Right renal cortex interstitium (tissue), 3 donors: ENCODE measurements around the gene SPNS3. TPM values are rescaled to one million over a fixed set of nuclear protein-coding genes. Genes with fewer than 3 reads are reported as not detected.

Experiments
- DNase-seq, 3 donors: peaks; one replicate each; pipeline ENCODE4 v3.0.0-alpha.2; 2013; ENCODE audit warnings: low read depth in 3 of 3, low spot score in 2 of 3
- polyA plus RNA-seq, 3 donors: library from polyadenylated mRNA; unstranded; fragments of 120-200 nt; gene quantifications; one replicate each; pipeline ENCODE4 v1.2.1, GENCODE V29; 2013; ENCODE audit not compliant: insufficient read length in 3 of 3

The SPNS3 gene
- polyA plus RNA-seq, 3 donors: 1.5 to 2.4 (median 1.9) TPM

GRCh38 chr17:4426499-4427208, 7.1 kb upstream of the SPNS3 start:
- DNase-seq: no peak

DNA sequence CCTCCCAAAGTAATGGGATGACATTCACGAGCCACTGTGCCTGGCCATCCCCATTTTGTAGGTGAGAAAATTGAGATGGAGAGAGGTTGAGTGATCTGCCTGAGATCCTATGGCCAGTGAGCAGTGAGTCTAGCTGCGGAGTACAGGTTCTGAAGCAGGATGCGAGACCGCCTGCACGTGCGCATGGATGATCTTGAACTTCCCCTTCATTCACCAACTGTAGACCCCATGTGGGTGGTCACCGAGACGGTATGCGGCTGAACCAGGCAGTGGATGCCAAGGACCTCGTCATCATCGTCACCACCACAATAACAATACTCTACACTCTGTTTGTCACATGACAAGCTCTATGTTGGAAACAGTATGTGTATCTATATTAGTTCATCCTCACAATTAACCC, 6.2 kb upstream of the SPNS3 start:
- no peak for DNase-seq

DNA sequence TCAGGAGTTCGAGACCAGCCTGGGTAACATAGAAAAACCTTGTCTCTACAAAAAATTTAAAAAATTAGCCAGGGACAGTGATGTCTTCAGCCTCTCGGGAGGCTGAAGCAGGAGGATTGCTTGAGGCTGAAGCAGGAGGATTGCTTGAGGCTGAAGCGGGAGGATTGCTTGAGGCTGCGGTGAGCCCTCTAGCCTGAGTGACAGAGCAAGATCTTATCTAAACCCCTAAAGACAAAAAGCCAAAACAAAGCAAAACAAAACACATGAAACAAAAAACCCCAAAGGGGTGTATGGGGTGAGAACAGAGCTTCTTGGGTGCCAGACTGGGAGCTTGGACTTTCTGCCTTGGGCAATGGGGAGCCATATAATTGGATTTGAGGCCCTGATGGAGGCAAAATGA, 2.6 kb downstream of the SPNS3 start:
- DNase-seq: no peak

DNA sequence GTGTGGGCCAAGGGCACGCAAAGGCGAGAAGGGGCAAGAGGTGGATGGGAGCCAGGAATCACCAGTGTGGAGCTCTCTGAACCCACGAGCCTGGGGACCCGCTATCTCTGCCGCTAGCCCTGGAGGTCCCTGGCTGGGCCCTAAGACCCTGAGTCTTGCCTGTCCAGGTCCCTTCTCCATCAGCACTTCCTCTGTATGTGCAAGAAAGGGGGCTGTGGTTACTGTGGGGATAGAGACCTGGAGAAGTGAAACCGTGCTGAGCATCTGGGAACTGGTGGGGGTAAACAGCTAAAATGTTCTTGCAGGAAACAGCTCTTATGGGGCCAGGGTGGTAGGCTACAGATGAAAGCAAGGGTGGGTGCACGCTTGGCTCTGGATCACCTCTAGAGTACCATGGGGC, 3.1 kb downstream of the SPNS3 start:
- no peak for DNase-seq

DNA sequence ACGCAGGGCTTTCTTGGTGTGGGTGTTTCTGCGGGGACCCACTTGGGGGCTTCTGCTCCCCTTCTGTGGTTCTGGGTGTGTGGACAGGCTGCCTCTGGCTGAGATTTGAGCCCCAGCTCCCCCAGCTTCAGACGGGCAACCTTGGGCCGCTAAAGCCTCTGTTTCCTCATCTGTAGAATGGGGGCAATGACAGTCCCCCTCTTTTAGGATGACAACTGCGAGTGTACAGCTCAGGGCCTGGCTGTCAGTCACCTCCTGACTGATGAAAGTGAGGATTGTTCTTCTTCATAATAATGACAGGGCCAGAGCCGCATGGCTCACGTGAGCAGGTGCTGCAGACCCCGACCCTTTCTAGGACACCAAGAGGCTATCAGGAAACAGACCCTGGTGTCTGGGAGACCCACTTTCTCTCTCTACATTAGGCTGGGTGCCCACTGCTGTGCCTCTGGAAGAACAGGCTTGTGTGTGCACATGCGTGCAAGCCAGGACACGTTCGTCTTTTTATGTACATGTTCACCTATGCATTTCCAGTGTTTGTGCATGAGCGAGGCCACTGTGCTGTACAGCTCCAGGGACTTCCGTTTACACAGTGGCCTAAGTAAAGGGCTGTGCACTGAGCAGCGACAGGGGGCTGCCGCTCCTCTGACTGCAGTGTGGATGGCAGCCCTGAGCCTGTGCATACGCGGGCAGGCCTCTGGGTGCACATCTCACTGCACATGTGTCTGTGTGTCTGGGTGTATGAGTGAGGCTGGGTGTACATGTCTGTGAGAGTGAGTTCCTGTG, 4.6 kb downstream of the SPNS3 start:
- no peak for DNase-seq

DNA sequence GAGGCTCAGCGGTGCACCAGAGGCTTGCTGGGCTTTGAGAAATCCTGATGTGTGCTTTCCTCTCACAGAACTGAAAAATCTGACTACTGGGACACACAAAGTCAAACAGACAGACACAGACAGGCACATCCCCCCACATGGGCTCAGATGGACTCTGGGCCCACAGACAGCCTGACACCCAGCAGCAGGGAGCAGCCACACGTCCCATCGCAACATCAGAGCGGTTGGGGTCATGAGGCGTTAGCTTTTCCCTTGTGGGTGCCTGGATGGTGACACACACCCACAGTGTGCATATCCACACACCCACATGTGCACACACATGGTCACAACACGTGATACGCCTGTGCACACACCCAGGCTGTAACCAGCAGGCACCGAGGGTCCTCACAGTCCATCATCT, 6.3 kb downstream of the SPNS3 start:
- no peak for DNase-seq

DNA sequence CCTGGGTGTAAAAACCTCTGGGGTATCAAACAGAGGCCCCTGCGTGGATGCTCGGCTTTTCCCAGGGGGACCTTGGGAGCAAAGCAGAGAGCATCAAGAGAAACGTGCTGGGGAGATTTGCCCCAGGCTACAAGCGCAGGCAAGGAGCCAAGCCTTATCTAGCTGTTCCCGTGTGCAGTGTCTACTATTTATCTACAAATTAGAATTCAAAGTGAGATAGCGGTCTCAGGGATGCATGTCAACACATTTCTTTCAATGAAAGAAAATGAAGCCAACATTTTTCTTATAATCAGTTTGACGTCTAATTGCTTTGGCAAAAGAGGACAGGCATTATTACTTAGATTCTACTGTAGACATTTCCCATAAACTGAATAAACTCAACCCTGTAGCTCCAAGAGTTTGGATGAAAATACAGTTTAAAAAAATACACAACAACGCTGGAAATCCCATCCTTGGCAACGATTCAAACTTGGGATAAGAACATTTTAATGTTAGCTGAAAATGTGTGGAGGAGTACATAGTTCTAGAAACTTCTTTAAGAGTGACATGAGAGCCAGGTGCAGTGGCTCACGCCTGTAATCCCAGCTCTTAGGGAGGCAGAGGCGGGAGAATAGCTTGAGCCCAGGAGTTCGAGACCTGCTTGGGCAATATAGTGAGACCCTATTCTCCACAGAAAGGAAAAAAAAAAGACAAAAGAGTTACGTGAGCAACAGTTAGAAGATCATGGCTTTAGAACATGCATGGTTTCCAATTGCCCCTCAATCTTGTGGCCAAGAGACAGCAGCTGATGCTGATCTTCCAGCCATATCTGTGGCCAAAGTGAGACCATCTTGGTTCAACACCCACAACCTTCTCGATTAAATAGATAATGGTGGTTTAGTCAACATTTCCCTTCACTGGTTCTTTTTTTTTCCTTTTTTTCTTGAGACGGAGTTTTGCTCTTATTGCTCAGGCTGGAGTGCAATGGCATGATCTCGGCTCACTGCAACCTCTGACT, 7.2 kb downstream of the SPNS3 start:
- DNase-seq: peak in 2 of 3 donors; percentile 13 to 20

DNA sequence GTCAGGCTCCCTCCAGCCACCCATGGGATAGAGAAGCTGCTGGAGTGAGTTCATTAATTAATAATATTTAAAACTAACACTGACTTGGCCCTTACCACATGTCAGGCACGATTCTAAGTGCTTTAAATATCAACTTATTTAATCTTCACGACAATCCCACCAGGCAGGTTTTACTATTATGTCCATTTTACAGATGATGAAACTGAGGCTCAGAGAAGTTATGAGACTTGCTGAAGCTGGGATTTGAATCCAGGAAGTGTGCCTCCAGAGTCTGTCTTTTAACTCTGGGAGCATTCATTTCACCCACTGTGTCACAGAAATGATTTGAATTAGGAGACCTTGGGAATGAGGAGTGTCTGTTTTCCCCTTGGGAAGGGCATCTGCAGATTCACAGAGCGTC, 8.8 kb downstream of the SPNS3 start:
- no peak for DNase-seq

GRCh38 chr17:4443476-4443875, 9.7 kb downstream of the SPNS3 start:
- no peak for DNase-seq

- DNase-seq: no peak
These were observed 11.2 kb downstream of the SPNS3 start for GRCh38 chr17:4444782-4445473.

- no peak for DNase-seq
These were observed 12.0 kb downstream of the SPNS3 start for GRCh38 chr17:4445731-4446130.

GRCh38 chr17:4446326-4447071, 12.8 kb downstream of the SPNS3 start:
- DNase-seq: no peak

- no peak for DNase-seq
These were observed 14.6 kb downstream of the SPNS3 start for GRCh38 chr17:4448197-4448980.

GRCh38 chr17:4449736-4450135, 16.0 kb downstream of the SPNS3 start:
- DNase-seq: no peak

- DNase-seq: no peak
These were observed 17.1 kb downstream of the SPNS3 start for GRCh38 chr17:4450710-4451316.

DNA sequence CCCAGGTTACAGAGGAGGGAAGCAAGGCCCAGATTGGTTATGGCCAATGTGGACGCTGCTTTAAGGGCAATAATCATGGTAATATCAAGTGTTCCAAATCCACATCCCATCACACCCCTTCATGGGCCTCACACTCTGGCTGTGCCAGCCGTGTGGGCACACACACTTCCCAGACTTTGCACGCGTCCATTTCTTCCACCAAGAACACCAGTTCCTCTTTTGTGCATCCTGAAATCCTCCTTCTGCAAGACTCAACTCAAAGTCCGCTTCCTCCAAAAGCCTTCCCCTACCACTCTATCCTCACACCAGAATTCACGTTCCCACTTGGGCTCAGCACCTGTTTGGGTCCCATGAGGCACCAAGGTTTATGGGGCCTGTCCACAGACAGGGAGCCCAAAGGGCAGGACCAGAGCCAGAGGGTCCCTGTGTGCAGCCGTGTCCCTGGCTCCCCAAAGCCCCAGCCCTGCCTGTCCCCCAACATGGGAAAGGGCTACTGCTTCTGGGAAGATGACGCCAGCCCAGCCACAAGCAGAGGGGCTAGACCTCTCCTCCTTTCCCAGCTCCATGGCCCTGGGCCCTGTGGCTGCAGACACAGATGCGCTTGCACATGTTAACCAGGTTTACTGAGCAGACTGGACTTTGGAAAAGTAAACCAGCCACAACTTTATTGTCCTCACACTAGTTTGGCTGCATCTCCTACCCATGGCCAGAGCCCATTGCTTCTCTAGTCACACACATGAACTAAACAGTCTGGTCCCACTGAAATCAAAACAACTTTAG, 20.3 kb downstream of the SPNS3 start:
- no peak for DNase-seq

DNA sequence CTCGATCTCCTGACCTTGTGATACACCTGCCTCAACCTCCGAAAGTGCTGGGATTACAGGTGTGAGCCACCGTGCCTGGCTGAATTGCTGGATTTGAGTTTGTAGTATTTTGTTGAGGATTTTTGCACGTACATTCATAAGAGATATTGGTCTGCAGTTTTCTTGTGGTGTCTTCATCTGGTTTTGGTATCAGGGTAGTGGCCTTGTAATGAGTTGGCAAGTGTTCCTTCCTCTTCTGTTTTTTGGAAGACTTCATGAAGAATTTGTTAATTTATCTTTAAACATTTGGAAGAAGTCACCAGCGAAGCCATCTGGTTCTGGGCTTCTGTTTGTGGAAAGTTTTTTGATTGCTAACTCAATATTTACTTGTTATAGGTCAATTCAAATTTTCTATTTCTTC, 26.9 kb downstream of the SPNS3 start:
- no peak for DNase-seq
